Tibial nerve (tissue), 3 donors: ENCODE measurements around the gene P2RX7.

Experiments used
- POLR2A ChIP-seq, 2 donors: fragments of 450-650 bp; IDR thresholded peaks; one replicate each; pipeline ENCODE4 v1.6.1; 2017; ENCODE audit warnings: antibody characterized with exemption in 2 of 2, mild to moderate bottlenecking in 2 of 2, moderate library complexity in 2 of 2
- TF ChIP-seq, protein P1 (sequence below), 5 experiments: fragments of 200-600 bp in 3 of 5; fragments of 450-650 bp in 2 of 5; sonication (generic) in 3 of 5; IDR thresholded peaks; one replicate each; pipeline ENCODE4 v1.5.1; 2016 to 2019; ENCODE audit warnings: antibody characterized with exemption in 5 of 5, mild to moderate bottlenecking in 3 of 5, moderate library complexity in 2 of 5

DNA sequence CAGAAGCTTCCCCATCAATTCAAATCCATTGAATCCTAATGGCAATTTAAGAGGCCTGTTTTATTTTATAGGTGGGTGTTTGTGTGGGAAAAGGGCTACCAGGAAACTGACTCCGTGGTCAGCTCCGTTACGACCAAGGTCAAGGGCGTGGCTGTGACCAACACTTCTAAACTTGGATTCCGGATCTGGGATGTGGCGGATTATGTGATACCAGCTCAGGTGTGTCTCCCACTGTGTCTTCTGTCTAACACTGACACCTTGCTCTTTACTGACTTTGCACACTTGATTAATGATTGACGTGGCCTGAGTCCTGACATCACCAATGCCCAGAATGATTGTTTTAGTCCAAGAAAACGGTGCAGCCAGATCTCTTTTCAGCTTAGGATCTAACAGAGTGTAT is 84.4 kb downstream of the P2RX7 start:
- TF ChIP-seq, protein P1, sequence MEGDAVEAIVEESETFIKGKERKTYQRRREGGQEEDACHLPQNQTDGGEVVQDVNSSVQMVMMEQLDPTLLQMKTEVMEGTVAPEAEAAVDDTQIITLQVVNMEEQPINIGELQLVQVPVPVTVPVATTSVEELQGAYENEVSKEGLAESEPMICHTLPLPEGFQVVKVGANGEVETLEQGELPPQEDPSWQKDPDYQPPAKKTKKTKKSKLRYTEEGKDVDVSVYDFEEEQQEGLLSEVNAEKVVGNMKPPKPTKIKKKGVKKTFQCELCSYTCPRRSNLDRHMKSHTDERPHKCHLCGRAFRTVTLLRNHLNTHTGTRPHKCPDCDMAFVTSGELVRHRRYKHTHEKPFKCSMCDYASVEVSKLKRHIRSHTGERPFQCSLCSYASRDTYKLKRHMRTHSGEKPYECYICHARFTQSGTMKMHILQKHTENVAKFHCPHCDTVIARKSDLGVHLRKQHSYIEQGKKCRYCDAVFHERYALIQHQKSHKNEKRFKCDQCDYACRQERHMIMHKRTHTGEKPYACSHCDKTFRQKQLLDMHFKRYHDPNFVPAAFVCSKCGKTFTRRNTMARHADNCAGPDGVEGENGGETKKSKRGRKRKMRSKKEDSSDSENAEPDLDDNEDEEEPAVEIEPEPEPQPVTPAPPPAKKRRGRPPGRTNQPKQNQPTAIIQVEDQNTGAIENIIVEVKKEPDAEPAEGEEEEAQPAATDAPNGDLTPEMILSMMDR (IDR thresholded peaks at IDR 0.05), result no peak
- TF ChIP-seq POLR2A (IDR thresholded peaks at IDR 0.05), result no peak
